Measurements from ENCODE around the gene EYA4. TPM values are rescaled to one million over a fixed set of nuclear protein-coding genes. Genes with fewer than 3 reads are reported as not detected.

The EYA4 gene
- total RNA-seq, 2 experiments from 2014 or later = not detected

DNA sequence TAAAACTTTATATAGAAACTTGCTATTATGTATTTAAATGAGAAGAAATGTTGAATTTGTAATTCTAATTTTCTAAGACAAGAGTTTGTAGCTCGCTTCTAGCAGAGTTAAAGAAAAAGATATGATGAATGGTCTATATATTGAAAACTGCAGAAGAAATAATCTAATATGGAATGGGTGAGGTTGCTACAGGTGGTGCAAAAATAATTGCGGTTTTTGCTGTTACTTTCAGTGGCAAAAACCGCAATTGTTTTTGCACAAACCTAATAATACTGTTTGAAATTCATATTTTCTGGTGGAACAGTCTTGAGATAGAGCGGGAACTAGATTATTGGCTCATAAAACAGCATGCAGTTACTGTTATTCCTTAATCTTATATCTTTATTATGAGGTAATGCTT is 23.9 kb downstream of the EYA4 start:
- Histone ChIP-seq H2AFZ (ENCODE audit: low read length) (no peak overlapping the region), H4K20me1 (ENCODE audit: insufficient read depth, low read length) (no peaks in the 10 kb centered on the region), H3K4me1 (ENCODE audit: insufficient read depth, low read length, poor library complexity, severe bottlenecking) (no peaks in the 10 kb centered on the region), H3K36me3 (ENCODE audit: insufficient read depth, low read length) (no peaks in the 10 kb centered on the region), H3K27ac (ENCODE audit: low read depth, low read length, poor library complexity, severe bottlenecking) (no peak overlapping the region), H3K4me2 (ENCODE audit: low read length) (no peak overlapping the region), H3K79me2 (ENCODE audit: insufficient read depth, low read depth, low read length) (no peaks in the 10 kb centered on the region), H3K9me2 (ENCODE audit: insufficient read depth, low read length) (no peaks in the 10 kb centered on the region), H3K4me3 (ENCODE audit: low read depth, low read length, poor library complexity, severe bottlenecking) (no peak overlapping the region), H3K9me3 (ENCODE audit: low read length) (no peaks in the 10 kb centered on the region)
- intact Hi-C loops (cut with micrococcal nuclease; ENCODE audit: unreplicated experiment) = no loop called here
- no peak for DNase-seq (ENCODE audit: low spot score)
- no peak for TF ChIP-seq EZH2phosphoT487 (IDR thresholded peaks at IDR 0.05; ENCODE audit: borderline replicate concordance, low read depth, low read length)
- TF ChIP-seq, protein P1, sequence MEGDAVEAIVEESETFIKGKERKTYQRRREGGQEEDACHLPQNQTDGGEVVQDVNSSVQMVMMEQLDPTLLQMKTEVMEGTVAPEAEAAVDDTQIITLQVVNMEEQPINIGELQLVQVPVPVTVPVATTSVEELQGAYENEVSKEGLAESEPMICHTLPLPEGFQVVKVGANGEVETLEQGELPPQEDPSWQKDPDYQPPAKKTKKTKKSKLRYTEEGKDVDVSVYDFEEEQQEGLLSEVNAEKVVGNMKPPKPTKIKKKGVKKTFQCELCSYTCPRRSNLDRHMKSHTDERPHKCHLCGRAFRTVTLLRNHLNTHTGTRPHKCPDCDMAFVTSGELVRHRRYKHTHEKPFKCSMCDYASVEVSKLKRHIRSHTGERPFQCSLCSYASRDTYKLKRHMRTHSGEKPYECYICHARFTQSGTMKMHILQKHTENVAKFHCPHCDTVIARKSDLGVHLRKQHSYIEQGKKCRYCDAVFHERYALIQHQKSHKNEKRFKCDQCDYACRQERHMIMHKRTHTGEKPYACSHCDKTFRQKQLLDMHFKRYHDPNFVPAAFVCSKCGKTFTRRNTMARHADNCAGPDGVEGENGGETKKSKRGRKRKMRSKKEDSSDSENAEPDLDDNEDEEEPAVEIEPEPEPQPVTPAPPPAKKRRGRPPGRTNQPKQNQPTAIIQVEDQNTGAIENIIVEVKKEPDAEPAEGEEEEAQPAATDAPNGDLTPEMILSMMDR (conservative IDR thresholded peaks at IDR 0.05; ENCODE audit: low read length) = no peak
- CTCF ChIA-PET (ENCODE audit: unreplicated experiment) = no interaction called here
- POLR2A ChIA-PET = no interaction called here
- BruUV-seq (replicated peaks) = no TSS peak

DNA sequence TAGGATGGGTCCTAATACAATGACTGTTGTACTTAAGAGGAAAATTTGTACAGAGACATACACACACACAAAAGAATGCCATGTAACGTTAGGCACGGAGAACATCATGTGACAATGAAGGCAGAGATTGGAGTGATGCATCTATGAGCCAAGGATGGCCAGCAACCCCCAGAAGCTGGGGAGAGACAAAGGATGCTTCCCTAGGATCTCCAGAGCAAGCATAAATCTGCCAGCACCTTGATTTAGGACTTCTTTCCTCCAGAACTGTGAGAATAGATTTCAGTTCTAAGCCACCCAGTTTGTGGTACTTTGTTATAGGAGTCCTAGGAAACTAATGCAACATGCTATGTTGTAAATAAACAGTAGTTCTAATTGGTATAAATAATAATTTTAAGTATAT is 25.0 kb downstream of the EYA4 start:
- no TSS peak for BruUV-seq (replicated peaks)
- no peaks in the 10 kb centered on the region for H4K20me1 ChIP-seq (ENCODE audit: insufficient read depth, low read length)
- DNase-seq (ENCODE audit: low spot score) = no peak
- no peak overlapping the region for H3K4me2 ChIP-seq (ENCODE audit: low read length)
- no peaks in the 10 kb centered on the region for H3K9me2 ChIP-seq (ENCODE audit: insufficient read depth, low read length)
- ChIA-PET POLR2A (no interaction called here), CTCF (ENCODE audit: unreplicated experiment) (no interaction called here)
- H2AFZ ChIP-seq (ENCODE audit: low read length) = no peak overlapping the region
- no peaks in the 10 kb centered on the region for H3K79me2 ChIP-seq (ENCODE audit: insufficient read depth, low read depth, low read length)
- TF ChIP-seq, protein P1 (conservative IDR thresholded peaks at IDR 0.05; ENCODE audit: low read length) = no peak
- no peak for TF ChIP-seq EZH2phosphoT487 (IDR thresholded peaks at IDR 0.05; ENCODE audit: borderline replicate concordance, low read depth, low read length)
- H3K9me3 ChIP-seq (ENCODE audit: low read length) = no peaks in the 10 kb centered on the region
- no peaks in the 10 kb centered on the region for H3K4me1 ChIP-seq (ENCODE audit: insufficient read depth, low read length, poor library complexity, severe bottlenecking)
- no peak overlapping the region for H3K27ac ChIP-seq (ENCODE audit: low read depth, low read length, poor library complexity, severe bottlenecking)
- no peaks in the 10 kb centered on the region for H3K36me3 ChIP-seq (ENCODE audit: insufficient read depth, low read length)
- intact Hi-C loops (cut with micrococcal nuclease; ENCODE audit: unreplicated experiment) = no loop called here
- H3K4me3 ChIP-seq (ENCODE audit: low read depth, low read length, poor library complexity, severe bottlenecking) = no peak overlapping the region

DNA sequence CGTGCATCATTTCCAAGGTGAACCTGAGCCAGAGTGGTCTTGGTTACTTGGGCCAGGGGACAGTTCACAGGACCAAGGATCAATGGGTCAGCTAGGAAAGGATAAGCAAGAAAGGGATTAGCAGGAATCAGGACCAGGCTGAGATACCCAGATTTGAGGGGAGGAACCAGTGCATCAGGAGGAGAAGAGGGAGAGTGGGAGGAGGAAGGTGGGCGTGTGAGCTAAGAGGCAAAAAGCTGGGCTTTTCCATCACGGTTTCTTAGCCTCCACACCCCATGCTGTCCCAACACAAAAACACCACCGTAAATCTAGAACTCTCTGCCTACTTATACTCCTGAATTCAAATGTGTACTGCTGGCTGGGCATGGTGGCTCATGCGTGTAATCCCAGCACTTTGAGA is 27.5 kb downstream of the EYA4 start:
- no peaks in the 10 kb centered on the region for H3K9me2 ChIP-seq (ENCODE audit: insufficient read depth, low read length)
- no peaks in the 10 kb centered on the region for H3K4me1 ChIP-seq (ENCODE audit: insufficient read depth, low read length, poor library complexity, severe bottlenecking)
- H2AFZ ChIP-seq (ENCODE audit: low read length) = no peak overlapping the region
- H3K36me3 ChIP-seq (ENCODE audit: insufficient read depth, low read length) = no peaks in the 10 kb centered on the region
- intact Hi-C loops (cut with micrococcal nuclease; ENCODE audit: unreplicated experiment) = no loop called here
- H3K27ac ChIP-seq (ENCODE audit: low read depth, low read length, poor library complexity, severe bottlenecking) = no peak overlapping the region
- ChIA-PET CTCF (ENCODE audit: unreplicated experiment) (no interaction called here), POLR2A (no interaction called here)
- no peaks in the 10 kb centered on the region for H4K20me1 ChIP-seq (ENCODE audit: insufficient read depth, low read length)
- BruUV-seq (replicated peaks) = no TSS peak
- no peak overlapping the region for H3K4me2 ChIP-seq (ENCODE audit: low read length)
- H3K79me2 ChIP-seq (ENCODE audit: insufficient read depth, low read depth, low read length) = no peaks in the 10 kb centered on the region
- H3K9me3 ChIP-seq (ENCODE audit: low read length) = no peaks in the 10 kb centered on the region
- TF ChIP-seq, protein P1 (conservative IDR thresholded peaks at IDR 0.05; ENCODE audit: low read length) = no peak
- TF ChIP-seq EZH2phosphoT487 (IDR thresholded peaks at IDR 0.05; ENCODE audit: borderline replicate concordance, low read depth, low read length) = no peak
- DNase-seq (ENCODE audit: low spot score) = no peak
- no peak overlapping the region for H3K4me3 ChIP-seq (ENCODE audit: low read depth, low read length, poor library complexity, severe bottlenecking)

Data from OCI-LY7 (cell line).